Stimulated activated CD4-positive, alpha-beta T cell treated with anti-CD3 and anti-CD28 coated beads, Interleukin-15, amount 100 ng/mL, for 1 hour (primary cell): Measurements from ENCODE around the gene TAF4.

Source experiments
- DNase-seq, 2 donors: peaks; one replicate each; pipeline ENCODE4 v3.0.0-alpha.2; 2020; ENCODE audit warnings: low read depth in 1 of 2, low spot score in 1 of 2

The TAF4 gene

DNA sequence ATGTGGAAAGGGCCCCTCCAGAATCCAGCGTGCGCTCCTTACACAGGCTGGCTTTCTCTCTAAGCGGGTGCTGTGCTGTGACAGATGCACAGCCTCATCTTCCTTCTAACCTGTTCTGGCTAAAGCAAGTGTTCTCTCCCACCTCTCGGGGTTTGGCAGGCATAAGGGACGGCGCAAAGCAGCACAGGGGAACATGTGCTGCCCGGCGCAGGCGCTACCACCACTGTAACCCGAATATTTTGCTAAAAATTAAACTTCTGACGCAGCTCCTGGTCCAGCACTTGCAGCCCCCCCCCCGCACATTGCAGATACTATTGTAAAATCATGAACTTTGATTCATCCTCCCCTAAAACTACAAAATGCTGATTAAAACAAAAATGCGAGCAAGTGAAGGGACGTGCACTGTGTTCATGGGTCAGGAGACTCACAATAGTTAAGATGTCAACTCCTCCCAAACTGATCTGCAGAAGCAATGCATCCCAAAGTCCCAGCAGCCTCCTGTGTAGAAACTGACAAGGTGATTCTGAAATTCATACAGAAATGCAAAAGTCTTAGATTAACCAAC, 43.0 kb downstream of the TAF4 start:
- DNase-seq = no peak

GRCh38 chr20:62021793-62022385, 43.8 kb downstream of the TAF4 start:
- no peak for DNase-seq

DNA sequence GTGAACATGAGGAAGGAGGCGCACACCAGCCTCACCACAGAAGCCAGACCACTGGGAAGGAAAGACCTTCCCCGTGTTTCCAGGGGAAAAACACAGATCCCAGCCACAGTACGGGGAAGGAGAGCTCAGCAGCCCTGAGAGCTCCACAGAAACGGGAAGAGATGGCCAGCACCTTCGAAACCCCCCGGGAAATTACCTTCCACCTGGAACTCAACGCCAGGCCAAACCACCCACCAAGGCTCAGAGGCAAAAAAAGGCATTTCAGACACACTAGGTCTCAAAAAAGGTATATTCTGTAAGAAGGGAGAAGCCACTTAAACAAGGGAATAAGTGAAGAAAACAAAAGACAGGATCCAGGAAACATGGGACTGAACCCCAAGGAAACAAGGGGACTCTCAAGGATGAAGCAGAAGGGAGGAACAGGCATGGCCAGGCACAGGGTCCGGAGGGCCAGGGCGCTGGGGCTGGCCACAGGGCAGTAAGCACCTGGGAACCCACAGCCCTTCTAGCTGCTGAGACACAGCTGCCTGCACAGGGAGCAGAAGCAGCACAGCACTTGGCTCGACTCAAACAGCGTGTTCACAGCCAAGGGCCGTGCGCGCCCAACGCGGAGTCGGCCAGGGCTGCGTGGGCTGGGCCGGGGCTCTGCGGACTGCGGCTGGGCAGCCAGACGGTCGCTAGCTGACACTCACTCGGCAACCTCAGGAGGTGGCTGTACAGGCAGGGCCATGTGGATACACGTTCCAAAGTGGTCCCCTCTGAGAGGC, 44.6 kb downstream of the TAF4 start:
- no peak for DNase-seq

- DNase-seq = no peak
Measured at GRCh38 chr20:62019881-62020492, 45.7 kb downstream of the TAF4 start.

GRCh38 chr20:62019144-62019805, 46.4 kb downstream of the TAF4 start:
- no peak for DNase-seq

GRCh38 chr20:62018437-62019143, 47.1 kb downstream of the TAF4 start:
- no peak for DNase-seq

DNA sequence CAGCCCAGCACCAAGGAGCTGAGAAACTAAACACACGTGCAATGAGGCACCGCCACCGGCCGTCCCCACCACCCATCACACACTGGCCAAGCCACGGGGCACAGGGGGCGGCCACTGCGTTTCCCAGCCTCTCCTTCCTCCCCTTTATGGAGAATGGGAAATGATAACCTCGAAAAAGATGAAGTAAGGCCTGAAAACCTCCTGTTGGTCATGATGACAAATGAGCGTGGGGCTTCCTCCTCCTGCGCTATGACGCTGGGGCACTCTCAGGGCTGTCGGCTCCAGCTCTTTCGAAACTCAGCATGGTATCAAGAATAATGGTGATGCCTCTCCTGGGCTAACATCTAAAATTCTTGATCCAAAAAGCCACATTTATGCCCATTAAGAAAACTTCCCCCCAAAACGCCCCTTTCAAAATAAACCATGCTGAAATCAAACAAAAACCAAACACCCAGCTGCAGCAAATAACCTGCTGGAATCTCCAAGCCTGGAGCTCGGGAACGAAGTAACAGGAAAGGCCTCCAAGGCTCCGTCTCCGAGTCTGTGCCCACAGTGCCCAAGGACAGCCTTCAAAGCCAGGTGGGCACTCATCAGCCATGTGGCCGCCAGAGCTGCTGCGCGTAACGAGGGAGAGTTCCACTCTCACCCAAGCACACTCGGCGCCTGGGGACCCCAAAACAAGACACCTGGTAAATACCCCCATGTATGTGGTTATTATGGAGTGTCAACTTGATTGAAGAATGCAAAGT, 50.0 kb downstream of the TAF4 start:
- DNase-seq = no peak

DNA sequence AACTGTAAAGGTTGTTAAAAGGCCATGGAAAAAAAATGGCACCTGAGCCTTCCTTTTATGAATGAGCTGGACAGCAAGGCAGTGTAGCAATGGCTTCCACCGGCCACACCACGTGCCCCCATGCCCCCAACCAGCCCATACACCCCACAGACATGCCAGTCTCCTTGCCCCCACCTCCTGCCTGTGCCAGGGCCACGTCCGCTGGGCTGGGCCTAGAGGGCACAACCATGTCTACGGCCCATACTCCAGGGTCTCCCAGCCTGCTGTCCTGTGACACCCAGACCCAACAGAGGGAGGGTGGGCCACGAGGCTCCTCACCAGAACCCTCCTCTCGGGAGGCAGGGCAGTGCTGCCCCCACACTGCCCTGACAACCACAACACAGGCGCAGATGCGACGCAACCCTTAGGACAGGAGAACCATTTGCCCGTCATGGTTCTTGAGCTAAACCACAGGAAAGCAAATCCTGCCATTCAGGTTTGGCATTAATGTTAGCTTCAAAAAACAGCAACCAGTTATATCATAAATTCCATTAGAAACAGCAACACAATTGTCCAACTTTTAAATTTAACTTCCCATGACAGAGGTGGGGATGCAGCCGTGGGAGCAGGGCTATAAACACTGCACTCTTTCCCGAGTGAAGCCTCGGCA, 50.7 kb downstream of the TAF4 start:
- DNase-seq = no peak

- DNase-seq = no peak
Measured at GRCh38 chr20:62014488-62014775, 51.2 kb downstream of the TAF4 start.

DNA sequence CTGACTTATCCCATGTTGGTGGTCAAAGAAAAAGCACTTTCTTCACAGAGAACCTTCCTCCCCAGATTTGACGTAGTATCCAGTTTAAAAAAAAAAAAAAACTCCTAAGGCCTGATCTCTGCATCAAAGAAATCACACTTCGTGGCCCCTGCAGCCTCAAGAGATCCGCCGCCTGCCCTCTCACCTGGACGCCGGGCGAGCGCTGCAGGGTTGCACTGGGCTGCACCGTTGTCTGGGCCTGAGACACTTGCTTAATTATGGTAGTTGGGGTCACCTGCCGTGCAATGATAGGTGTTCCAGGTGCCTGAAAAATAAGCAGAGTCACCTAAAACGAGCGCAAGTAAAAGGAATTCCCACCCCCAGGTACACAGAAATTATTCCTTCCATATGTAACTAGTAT, 53.0 kb downstream of the TAF4 start:
- no peak for DNase-seq

DNA sequence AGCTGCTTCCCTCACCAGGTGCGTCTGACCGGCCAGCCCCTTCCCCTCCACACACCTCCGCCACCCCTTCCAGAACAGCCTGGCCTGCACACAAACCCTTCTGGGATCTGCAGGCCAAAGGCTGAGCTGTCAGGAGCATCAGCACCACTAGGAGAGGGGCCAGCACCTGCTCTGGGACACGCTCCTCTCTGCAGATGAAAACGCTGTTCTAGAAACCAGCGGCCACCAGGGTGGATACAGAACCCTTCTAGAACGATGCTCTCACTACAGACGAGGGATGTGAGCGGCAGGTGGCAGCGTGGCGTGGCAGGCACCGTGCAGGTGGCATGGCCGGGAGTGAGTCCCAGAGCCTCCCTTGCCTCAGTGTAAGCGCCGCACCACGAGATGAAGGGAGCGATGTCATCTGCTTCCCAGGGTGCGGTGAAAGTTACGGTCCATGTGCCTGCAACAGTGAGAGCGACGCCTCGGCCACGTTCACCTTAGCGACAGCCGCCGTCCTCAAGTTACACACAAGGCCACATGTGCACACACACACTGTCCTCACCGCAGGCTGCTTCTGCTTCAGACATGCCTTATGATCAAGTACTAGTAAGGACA, 53.6 kb downstream of the TAF4 start:
- no peak for DNase-seq

GRCh38 chr20:62011403-62011790, 54.3 kb downstream of the TAF4 start:
- DNase-seq = no peak

- peak; percentile 29 to 30 for DNase-seq
Measured at GRCh38 chr20:62010551-62011402, 54.9 kb downstream of the TAF4 start.

GRCh38 chr20:62009869-62010445, 55.7 kb downstream of the TAF4 start:
- DNase-seq = no peak

DNA sequence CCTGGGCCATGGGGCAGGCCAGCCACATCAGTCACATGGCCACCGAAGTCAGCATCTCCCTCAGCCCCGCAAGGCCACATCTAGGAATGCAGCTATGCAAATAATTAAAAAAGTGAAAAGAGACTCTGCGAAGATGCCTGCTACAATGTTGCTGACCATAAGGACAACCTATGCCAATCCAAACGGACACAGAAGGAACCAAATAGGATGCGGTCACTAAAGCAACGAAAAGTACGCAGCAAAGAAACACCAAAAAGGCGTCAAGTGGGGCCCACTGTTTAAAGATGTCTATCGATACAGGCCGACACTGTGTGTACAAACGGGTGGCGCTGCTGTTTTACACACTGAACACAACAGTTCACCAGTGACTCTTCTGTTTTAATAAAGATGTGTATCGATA, 56.4 kb downstream of the TAF4 start:
- DNase-seq = no peak

DNA sequence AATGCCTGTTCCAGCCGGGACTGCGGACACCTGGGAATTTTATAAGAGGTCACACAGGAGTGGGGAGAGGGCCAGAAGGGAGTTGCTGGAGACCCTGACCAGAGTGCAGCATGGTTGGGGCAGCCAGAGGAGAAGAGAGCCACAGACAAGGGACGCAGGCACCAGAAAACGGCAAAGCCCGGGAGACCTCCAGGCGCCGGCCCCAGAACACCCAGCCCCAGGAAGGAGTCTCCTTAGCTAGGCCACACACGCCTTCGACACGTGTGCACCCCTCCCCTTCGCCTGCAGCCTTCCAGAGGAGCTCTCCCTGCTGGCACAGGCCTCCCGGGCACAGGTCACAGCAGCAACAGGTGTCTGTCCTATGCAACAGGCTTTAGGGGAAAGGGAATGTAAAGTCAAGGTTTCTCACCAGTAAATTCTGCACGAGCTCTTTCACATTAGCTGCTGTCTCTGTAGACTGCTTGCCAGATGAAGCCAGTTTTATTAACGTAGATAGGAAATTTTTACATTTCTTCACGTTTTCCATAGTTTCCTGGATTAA, 57.0 kb downstream of the TAF4 start:
- DNase-seq = no peak

GRCh38 chr20:62007127-62007647, 58.5 kb downstream of the TAF4 start:
- DNase-seq = no peak

DNA sequence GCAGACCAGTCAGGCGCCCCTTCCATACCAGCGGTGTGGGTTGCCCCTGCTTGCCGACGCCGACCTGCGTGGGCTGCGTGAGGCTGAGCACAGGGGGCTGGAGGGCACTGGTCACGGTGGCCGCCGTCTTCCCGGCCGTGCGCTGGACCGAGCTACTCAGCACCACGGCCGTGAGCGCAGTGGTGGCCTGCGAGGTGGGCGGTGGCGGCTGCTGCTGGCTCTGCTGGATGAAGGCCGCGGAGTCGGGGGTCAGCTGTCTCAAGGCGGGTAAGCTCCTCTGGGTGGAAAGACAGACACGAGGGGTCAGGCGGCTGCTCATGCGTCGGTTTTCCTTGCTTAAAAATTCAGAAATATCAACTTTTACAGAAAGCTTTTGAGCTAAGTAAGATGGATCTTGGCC, 59.2 kb downstream of the TAF4 start:
- DNase-seq = no peak
